ENCODE data around the gene ZFYVE28. TPM values are rescaled to one million over a fixed set of nuclear protein-coding genes. Genes with fewer than 3 reads are reported as not detected.
"Not testable (repeated sequence)": the region's sequence is repeated elsewhere in the genome, so short reads cannot be mapped to it uniquely, and the experiment has no call there.

Gene ZFYVE28
- total RNA-seq, 1 donor from 2014 or later, result 5.6 TPM

DNA sequence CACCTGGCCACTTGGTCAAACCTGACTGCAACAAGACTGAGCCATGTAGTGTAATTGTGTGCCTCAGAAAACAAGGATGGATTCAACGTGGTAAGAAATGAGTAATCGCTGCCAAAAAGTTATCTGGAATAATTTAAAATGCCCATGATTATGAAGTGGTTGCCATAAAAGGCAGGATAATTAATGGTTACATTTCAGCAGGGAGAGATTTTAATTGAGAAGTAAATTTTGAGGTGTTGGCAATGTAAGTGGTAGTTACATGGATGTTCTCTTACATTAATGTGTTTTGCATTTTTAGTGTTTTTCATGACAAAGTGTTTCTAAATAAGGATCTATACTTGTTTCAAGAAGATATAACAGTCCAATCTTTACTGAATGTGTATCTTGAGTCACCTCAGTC is 192.2 kb downstream of the ZFYVE28 start:
- H3K27me3 ChIP-seq (ENCODE audit: low read depth), result no peaks in the 10 kb centered on the region
- H3K4me1 ChIP-seq, result no peaks in the 10 kb centered on the region
- no peak for TF ChIP-seq CTCF (IDR thresholded peaks at IDR 0.05; ENCODE audit: borderline replicate concordance)
- no peak overlapping the region for H3K27ac ChIP-seq (replicated peaks)
- no peak overlapping the region for H3K4me3 ChIP-seq
- intact Hi-C loops (cut with micrococcal nuclease), result no loop called here
- no peaks in the 10 kb centered on the region for H3K9me3 ChIP-seq (replicated peaks)
- no peak for DNase-seq
- H3K36me3 ChIP-seq, result peaks cover 27% of the 10 kb centered on the region

DNA sequence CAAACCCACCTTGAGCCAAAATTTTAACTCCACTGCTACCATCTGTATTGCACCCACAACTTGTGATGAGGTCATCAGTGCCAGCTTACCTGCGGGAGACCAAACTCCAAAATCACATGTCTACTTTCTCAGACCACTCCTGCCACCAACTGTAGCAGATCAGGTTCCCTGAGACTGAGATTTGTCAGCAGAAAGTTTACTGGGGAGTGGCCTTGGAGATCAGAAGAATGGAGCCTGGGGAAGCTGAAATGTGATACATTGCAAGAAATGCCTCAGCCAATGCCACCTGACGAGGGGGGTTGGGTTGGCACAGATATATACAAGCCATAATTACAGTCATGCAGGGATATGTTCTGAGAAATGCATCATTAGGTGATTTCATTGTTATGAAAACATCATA is 195.6 kb downstream of the ZFYVE28 start:
- Histone ChIP-seq H3K4me1 (peaks cover 4% of the 10 kb centered on the region), H3K27ac (replicated peaks) (no peak overlapping the region), H3K4me3 (no peak overlapping the region), H3K36me3 (peaks cover 23% of the 10 kb centered on the region), H3K9me3 (replicated peaks) (no peaks in the 10 kb centered on the region), H3K27me3 (ENCODE audit: low read depth) (no peaks in the 10 kb centered on the region)
- no peak for DNase-seq
- intact Hi-C loops (cut with micrococcal nuclease), result no loop called here
- TF ChIP-seq CTCF (IDR thresholded peaks at IDR 0.05; ENCODE audit: borderline replicate concordance), result no peak

DNA sequence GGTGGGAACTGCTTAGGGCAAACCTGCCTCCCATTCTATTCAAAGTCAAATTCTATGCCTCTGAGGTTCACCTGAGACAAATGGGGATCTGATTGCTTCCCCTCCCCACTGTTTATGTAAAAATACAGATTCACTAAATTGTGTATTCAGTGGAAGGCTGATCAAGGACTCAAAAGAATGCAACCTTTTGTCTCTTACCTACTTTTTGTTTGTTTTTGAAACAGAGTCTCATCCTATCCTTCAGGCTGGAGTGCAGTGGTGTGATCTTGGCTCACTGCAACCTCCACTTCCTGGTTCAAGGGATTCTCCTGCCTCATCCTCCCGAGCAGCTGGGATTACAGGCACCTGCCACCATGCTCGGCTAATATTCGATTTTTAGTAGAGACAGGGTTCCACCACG is 197.1 kb downstream of the ZFYVE28 start:
- H3K27me3 ChIP-seq (ENCODE audit: low read depth); H3K4me1 ChIP-seq; H3K9me3 ChIP-seq (replicated peaks); H3K27ac ChIP-seq (replicated peaks); H3K4me3 ChIP-seq; intact Hi-C loops (cut with micrococcal nuclease); DNase-seq: not testable (repeated sequence)
- peaks cover 18% of the 10 kb centered on the region for H3K36me3 ChIP-seq

- peak; percentile 88 for TF ChIP-seq CTCF (IDR thresholded peaks at IDR 0.05; ENCODE audit: borderline replicate concordance)
- DNase-seq, result peak; percentile 59
- peaks cover 18% of the 10 kb centered on the region for H3K36me3 ChIP-seq
- H3K27me3 ChIP-seq (ENCODE audit: low read depth), result no peaks in the 10 kb centered on the region
- peaks cover 4% of the 10 kb centered on the region for H3K4me1 ChIP-seq
- H3K27ac ChIP-seq (replicated peaks), result no peak overlapping the region
- no peak overlapping the region for H3K4me3 ChIP-seq
- no peaks in the 10 kb centered on the region for H3K9me3 ChIP-seq (replicated peaks)
- intact Hi-C loops (cut with micrococcal nuclease), result no loop called here
These were observed 198.3 kb downstream of the ZFYVE28 start for GRCh38 chr4:2220016-2220630.

Other genes with a start within 250 kb of the ZFYVE28 start
- gene HAUS3, start 176.5 kb downstream of the ZFYVE28 start, total RNA-seq, result 6.4 TPM
- gene POLN, start 176.5 kb downstream of the ZFYVE28 start, total RNA-seq, result 2.2 TPM
- gene MXD4, start 156.5 kb downstream of the ZFYVE28 start, total RNA-seq, result 40.4 TPM
- gene CFAP99, start 310 bp upstream of the ZFYVE28 start, total RNA-seq, result not detected
- 26.0 TPM for gene RNF4, start 50.5 kb upstream of the ZFYVE28 start, total RNA-seq
- 16.0 TPM for gene FAM193A, start 118.0 kb upstream of the ZFYVE28 start, total RNA-seq